ENCODE measurements around the gene C1R. TPM values are rescaled to one million over a fixed set of nuclear protein-coding genes. Genes with fewer than 3 reads are reported as not detected.
A peak's percentile ranks its signal among the peaks of the same experiment; 100 is the strongest.

The C1R gene
- total RNA-seq, 1 donor = 528 TPM

DNA sequence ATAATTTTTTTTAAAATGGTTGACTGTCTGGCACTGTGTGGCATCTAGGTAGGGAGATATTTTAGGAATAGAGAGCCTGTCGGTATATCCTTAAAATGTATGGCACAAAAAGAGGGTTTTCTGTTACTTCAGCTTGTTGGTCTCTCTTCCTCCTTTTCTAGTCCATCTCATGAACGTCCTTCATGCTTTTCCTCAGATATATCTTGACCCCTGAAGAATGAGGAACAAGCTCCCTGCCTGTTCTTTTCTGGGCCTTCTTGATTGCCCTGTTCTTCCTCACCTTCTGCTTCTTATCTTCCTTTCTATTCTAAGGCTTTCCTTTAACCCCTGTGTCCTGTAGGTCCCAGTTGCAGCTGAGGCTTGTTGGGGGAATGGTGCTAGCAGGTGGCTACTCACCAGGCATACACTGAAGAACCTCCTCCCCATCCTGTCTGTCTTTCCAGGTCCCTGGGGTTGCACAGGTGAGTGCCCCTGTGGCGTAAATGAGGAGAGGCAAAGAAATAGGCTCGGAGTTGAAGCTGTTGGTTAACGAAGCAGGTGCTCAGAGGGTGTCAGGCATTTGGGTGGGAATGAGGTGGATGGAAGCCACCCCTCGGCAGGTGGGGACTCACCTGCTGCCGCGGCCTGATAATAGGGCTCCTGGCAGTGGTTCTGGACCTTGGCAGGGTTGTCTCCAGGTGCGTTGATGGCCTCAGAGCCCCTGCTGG is 7.2 kb upstream of the C1R start:
- H3K4me3 ChIP-seq (ENCODE audit: low read depth, low read length) = no peak overlapping the region
- TF ChIP-seq CTCF (IDR thresholded peaks at IDR 0.05; ENCODE audit: insufficient read depth, low read length) = no peak
- DNase-seq (ENCODE audit: low read depth) = no peak

DNA sequence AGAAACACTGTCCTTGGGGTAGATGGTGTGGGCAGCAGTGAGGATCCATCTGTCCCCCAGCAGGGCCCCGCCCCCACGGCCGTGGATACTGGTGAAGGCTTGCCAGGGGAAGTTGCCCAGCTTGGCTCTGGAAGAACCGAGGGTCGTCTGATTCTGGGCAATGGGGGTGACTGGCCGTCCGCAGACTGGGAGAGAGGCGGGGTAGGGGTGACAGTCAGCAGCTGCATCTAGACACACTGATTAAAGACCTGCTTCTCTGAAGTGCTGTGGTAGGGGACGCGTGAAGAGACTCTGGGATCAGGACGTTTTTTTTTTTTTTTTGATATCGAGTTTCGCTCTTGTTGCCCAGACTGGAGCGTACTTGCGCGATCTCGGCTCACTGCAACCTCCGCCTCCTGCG is 4.7 kb upstream of the C1R start:
- no peak for DNase-seq (ENCODE audit: low read depth)
- TF ChIP-seq CTCF (IDR thresholded peaks at IDR 0.05; ENCODE audit: insufficient read depth, low read length) = no peak
- no peak overlapping the region for H3K4me3 ChIP-seq (ENCODE audit: low read depth, low read length)

DNA sequence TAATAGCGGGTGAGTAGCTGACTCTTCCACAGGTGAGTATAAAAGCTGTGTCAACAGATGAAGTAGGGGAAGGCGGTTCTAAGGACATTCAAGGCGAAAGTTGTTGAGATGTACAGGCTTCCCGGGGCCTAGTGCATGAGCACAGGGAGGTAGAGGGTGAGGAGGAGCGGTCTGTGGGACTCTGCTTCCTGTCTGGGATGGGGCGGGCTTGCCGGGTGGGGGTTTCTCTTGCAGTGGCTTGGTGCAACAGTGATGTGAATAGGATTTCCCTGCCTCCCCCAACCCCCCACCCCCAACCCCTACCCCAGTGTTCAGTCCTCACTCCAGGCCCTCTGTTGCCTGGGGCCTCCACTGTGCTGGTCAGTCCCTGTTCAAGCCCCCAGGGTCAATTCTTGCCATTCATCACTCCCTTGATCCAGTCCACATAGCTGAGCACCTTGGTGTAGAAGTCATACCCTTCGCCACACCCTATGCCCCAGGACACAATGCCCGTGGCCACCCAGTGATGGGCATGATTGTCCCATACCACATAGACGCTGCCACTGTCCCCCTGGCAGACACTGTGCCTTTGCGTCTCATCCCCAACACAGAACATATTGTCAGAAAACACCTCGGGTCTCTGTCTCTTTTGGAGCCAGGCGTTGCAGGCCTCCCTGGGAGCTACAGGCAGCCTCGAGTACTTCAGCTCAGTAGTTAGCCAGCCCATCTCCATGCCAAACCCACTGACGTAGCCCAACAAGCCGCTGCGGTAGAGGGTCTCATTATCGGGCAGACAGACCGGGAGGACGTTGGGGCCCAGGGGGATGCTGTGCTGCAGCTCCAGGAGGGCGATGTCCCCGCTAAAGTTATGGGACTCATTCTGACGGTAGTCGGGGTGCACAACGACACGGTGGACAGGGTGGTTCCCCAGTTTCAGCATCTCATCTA is 4.0 kb upstream of the C1R start:
- TF ChIP-seq CTCF (IDR thresholded peaks at IDR 0.05; ENCODE audit: insufficient read depth, low read length) = no peak
- H3K4me3 ChIP-seq (ENCODE audit: low read depth, low read length) = no peak overlapping the region
- no peak for DNase-seq (ENCODE audit: low read depth)

GRCh38 chr12:7093892-7094291 is 1.6 kb upstream of the C1R start:
- no peak overlapping the region for H3K4me3 ChIP-seq (ENCODE audit: low read depth, low read length)
- no peak for TF ChIP-seq CTCF (IDR thresholded peaks at IDR 0.05; ENCODE audit: insufficient read depth, low read length)
- DNase-seq (ENCODE audit: low read depth) = peak; percentile 56

- DNase-seq (ENCODE audit: low read depth) = no peak
- H3K4me3 ChIP-seq (ENCODE audit: low read depth, low read length) = no peak overlapping the region
- no peak for TF ChIP-seq CTCF (IDR thresholded peaks at IDR 0.05; ENCODE audit: insufficient read depth, low read length)
These were observed 1.2 kb upstream of the C1R start for GRCh38 chr12:7093486-7093885.

GRCh38 chr12:7092986-7093460 is 778 bp upstream of the C1R start:
- no peak for TF ChIP-seq CTCF (IDR thresholded peaks at IDR 0.05; ENCODE audit: insufficient read depth, low read length)
- no peak overlapping the region for H3K4me3 ChIP-seq (ENCODE audit: low read depth, low read length)
- DNase-seq (ENCODE audit: low read depth) = no peak
